Measurements from ENCODE around the gene MARCHF3. TPM values are rescaled to one million over a fixed set of nuclear protein-coding genes. Genes with fewer than 3 reads are reported as not detected.

Gene MARCHF3
- total and polyA plus RNA-seq, 2 of the 13 experiments (the other 11 are each of a cell fraction or from before 2014, with no cell fraction given): 4.8 to 11.9 TPM

GRCh38 chr5:127030259-127031146 lies at the start of gene MARCHF3 (continued):
- TF ChIP-seq, protein P1, sequence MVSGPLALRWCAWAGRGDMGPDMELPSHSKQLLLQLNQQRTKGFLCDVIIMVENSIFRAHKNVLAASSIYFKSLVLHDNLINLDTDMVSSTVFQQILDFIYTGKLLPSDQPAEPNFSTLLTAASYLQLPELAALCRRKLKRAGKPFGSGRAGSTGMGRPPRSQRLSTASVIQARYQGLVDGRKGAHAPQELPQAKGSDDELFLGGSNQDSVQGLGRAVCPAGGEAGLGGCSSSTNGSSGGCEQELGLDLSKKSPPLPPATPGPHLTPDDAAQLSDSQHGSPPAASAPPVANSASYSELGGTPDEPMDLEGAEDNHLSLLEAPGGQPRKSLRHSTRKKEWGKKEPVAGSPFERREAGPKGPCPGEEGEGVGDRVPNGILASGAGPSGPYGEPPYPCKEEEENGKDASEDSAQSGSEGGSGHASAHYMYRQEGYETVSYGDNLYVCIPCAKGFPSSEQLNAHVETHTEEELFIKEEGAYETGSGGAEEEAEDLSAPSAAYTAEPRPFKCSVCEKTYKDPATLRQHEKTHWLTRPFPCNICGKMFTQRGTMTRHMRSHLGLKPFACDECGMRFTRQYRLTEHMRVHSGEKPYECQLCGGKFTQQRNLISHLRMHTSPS (CRISPR knock-in tag; IDR thresholded peaks at IDR 0.05; ENCODE audit: low read depth): 0 out of 2 replicates have a peak, but pooled peaks have one; percentile 45
- TF ChIP-seq EZH2 (conservative IDR thresholded peaks at IDR 0.05; ENCODE audit: low read depth, low read length): no peak
- no peak for TF ChIP-seq KAT2B (IDR thresholded peaks at IDR 0.05; ENCODE audit: borderline replicate concordance, low read depth, low read length)
- no peak; the same call in 1 of the 2 replicates for TF ChIP-seq ELF4 (CRISPR knock-in tag; IDR thresholded peaks at IDR 0.05; ENCODE audit: borderline replicate concordance)
- TF ChIP-seq, protein P2, sequence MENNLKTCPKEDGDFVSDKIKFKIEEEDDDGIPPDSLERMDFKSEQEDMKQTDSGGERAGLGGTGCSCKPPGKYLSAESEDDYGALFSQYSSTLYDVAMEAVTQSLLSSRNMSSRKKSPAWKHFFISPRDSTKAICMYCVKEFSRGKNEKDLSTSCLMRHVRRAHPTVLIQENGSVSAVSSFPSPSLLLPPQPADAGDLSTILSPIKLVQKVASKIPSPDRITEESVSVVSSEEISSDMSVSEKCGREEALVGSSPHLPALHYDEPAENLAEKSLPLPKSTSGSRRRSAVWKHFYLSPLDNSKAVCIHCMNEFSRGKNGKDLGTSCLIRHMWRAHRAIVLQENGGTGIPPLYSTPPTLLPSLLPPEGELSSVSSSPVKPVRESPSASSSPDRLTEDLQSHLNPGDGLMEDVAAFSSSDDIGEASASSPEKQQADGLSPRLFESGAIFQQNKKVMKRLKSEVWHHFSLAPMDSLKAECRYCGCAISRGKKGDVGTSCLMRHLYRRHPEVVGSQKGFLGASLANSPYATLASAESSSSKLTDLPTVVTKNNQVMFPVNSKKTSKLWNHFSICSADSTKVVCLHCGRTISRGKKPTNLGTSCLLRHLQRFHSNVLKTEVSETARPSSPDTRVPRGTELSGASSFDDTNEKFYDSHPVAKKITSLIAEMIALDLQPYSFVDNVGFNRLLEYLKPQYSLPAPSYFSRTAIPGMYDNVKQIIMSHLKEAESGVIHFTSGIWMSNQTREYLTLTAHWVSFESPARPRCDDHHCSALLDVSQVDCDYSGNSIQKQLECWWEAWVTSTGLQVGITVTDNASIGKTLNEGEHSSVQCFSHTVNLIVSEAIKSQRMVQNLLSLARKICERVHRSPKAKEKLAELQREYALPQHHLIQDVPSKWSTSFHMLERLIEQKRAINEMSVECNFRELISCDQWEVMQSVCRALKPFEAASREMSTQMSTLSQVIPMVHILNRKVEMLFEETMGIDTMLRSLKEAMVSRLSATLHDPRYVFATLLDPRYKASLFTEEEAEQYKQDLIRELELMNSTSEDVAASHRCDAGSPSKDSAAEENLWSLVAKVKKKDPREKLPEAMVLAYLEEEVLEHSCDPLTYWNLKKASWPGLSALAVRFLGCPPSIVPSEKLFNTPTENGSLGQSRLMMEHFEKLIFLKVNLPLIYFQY (CRISPR knock-in tag; IDR thresholded peaks at IDR 0.05; ENCODE audit: borderline replicate concordance): no peak
- no peak for TF ChIP-seq TCF7 (IDR thresholded peaks at IDR 0.05; ENCODE audit: low read depth)
- no peak for TF ChIP-seq HNRNPUL1 (IDR thresholded peaks at IDR 0.05; ENCODE audit: low read depth, low read length)
- TF ChIP-seq, protein P3, sequence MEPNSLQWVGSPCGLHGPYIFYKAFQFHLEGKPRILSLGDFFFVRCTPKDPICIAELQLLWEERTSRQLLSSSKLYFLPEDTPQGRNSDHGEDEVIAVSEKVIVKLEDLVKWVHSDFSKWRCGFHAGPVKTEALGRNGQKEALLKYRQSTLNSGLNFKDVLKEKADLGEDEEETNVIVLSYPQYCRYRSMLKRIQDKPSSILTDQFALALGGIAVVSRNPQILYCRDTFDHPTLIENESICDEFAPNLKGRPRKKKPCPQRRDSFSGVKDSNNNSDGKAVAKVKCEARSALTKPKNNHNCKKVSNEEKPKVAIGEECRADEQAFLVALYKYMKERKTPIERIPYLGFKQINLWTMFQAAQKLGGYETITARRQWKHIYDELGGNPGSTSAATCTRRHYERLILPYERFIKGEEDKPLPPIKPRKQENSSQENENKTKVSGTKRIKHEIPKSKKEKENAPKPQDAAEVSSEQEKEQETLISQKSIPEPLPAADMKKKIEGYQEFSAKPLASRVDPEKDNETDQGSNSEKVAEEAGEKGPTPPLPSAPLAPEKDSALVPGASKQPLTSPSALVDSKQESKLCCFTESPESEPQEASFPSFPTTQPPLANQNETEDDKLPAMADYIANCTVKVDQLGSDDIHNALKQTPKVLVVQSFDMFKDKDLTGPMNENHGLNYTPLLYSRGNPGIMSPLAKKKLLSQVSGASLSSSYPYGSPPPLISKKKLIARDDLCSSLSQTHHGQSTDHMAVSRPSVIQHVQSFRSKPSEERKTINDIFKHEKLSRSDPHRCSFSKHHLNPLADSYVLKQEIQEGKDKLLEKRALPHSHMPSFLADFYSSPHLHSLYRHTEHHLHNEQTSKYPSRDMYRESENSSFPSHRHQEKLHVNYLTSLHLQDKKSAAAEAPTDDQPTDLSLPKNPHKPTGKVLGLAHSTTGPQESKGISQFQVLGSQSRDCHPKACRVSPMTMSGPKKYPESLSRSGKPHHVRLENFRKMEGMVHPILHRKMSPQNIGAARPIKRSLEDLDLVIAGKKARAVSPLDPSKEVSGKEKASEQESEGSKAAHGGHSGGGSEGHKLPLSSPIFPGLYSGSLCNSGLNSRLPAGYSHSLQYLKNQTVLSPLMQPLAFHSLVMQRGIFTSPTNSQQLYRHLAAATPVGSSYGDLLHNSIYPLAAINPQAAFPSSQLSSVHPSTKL (CRISPR knock-in tag; IDR thresholded peaks at IDR 0.05): no peak
- TF ChIP-seq SP140L (CRISPR knock-in tag; IDR thresholded peaks at IDR 0.05; ENCODE audit: borderline replicate concordance): no peak
- TF ChIP-seq STAT6 (CRISPR knock-in tag; IDR thresholded peaks at IDR 0.05; ENCODE audit: borderline replicate concordance): no peak
- 0 out of 2 replicates have a peak, but pooled peaks have one; percentile 32 for TF ChIP-seq ESRRA (CRISPR knock-in tag; IDR thresholded peaks at IDR 0.05; ENCODE audit: low read depth)
- TF ChIP-seq ZBTB38 (CRISPR knock-in tag; IDR thresholded peaks at IDR 0.05): peak; percentile 55; the same call in 1 of the 2 replicates
- TF ChIP-seq HDAC6 (IDR thresholded peaks at IDR 0.05; ENCODE audit: low read depth, low read length): no peak
